Epithelial cell of proximal tubule (primary cell): ENCODE data around the gene CELSR3. TPM values are rescaled to one million over a fixed set of nuclear protein-coding genes. Genes with fewer than 3 reads are reported as not detected.

Experiments used
- DNase-seq: peaks from one replicate; pipeline ENCODE4 v3.0.0-alpha.2; 2011; ENCODE audit warnings: low read depth
- H3K4me3 ChIP-seq: 2 replicates; pipeline ENCODE4 v1.5.1; 2011; ENCODE audit warnings: low read depth, mild to moderate bottlenecking, low read length
- total RNA-seq: library from RNA; depleted of rRNA; stranded (reverse); fragments of >200 nt; gene quantifications from 2 replicates; pipeline ENCODE4 v1.2.3, GENCODE V29; 2015
- TF ChIP-seq, protein P1 (sequence below): conservative IDR thresholded peaks from 2 replicates; pipeline ENCODE4 v1.5.1; 2012; ENCODE audit warnings: low read depth, mild to moderate bottlenecking, low read length

Gene CELSR3
- total RNA-seq, 1 donor from 2014 or later, result 2.5 TPM

DNA sequence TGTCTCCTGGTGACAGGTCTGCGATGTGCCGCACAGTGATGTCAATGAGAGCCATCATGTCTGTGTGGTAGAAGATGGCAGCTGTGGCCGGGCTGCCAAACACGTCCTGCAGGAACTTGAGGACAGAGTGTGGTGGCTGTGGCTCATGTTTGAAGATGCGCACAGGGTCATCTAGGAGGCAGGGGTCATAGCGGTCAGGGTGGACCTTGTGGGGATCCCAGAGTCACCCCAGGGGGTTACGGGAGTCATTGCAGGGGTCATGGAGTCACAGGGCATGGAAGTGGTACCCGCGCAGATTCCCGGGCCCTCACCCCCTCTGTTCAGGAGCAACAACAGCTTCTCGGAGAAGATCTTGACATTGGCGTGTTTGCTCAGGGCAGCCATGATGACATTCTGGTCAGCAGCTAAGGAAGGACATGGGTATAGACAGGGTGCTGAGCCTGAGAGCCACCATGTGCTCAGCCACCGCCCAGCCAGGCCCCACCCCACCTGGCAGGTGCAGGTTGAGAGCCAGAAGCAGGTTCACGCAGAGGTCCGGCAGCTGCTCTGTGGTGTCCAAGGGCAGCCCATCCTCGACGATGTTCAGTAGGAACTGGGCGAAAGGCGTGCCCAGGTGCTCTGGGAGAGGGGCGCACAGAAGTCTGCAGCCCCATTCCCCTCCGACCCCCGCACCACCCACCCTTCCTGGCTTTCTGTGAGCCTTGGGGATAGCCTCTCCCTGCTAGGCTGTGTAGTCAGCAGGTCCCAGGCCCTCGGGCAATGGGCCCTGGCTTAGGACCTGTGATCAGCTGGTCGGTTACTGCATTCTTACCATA, 16.1 kb upstream of the CELSR3 start:
- DNase-seq, result no peak
- TF ChIP-seq, protein P1, sequence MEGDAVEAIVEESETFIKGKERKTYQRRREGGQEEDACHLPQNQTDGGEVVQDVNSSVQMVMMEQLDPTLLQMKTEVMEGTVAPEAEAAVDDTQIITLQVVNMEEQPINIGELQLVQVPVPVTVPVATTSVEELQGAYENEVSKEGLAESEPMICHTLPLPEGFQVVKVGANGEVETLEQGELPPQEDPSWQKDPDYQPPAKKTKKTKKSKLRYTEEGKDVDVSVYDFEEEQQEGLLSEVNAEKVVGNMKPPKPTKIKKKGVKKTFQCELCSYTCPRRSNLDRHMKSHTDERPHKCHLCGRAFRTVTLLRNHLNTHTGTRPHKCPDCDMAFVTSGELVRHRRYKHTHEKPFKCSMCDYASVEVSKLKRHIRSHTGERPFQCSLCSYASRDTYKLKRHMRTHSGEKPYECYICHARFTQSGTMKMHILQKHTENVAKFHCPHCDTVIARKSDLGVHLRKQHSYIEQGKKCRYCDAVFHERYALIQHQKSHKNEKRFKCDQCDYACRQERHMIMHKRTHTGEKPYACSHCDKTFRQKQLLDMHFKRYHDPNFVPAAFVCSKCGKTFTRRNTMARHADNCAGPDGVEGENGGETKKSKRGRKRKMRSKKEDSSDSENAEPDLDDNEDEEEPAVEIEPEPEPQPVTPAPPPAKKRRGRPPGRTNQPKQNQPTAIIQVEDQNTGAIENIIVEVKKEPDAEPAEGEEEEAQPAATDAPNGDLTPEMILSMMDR, result no peak
- H3K4me3 ChIP-seq, result no peak overlapping the region

DNA sequence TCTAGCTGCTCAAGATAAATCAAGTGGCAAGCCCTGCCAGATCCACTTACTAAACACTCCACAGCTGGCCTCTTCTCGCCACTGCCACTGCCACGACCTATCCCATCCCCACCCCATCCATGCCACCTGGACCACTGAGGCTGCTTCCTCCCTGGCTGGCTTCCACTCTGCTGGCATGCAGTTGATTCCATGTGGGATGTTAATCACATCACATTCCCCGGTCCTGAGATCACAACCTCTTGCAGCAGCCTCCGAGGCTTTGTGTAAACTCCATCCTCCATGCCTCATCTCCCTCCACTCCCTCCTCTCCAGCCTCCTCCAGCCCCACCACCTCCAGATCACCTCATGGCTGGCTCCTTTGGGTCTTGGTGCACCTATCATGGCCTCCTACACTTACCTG, 15.4 kb upstream of the CELSR3 start:
- H3K4me3 ChIP-seq, result no peak overlapping the region
- no peak for DNase-seq
- TF ChIP-seq, protein P1, result no peak

DNA sequence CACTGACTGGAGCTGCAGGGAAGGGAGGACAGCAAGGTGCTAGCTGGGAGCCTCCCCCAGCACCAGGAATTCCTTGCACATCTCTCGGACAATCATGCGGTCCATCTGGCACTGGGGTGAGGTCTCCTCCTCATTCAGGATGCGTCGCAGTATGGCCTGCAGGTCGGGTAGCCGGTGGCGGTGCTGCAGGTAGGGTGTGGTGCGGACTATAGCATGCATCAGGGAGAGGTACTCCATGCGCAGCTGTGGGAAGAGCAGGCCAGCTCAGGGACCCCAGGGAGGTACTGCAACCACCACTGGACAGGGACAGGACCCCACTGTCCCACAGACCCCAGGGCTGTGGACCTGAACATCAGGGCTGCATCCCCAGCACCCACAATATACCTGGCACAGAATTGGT, 11.8 kb upstream of the CELSR3 start:
- TF ChIP-seq, protein P1, result no peak
- DNase-seq, result no peak

DNA sequence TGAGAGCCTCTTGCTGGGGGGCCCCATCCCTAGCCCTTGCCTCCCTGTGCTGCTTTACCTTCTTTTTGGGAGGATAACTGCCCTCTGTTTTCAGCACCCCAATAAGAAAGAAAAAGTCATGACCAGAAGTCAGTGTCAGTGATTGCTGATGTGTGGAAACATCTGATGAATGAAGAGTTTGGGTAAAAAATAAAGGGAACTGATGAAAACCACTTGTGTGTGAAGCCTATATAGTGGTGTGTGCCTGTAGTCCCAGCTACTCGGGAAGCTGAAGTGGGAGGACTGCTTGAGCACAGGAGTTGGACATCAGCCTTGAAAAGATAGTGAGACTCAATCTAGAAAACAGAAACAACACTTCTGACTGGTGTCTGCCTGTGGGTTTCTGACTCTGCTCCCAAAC, 9.8 kb upstream of the CELSR3 start:
- no peak for DNase-seq
- H3K4me3 ChIP-seq, result no peak overlapping the region
- TF ChIP-seq, protein P1, result no peak

More for the DNA sequence above, 11.8 kb upstream of the CELSR3 start:
- no peak overlapping the region for H3K4me3 ChIP-seq

DNA sequence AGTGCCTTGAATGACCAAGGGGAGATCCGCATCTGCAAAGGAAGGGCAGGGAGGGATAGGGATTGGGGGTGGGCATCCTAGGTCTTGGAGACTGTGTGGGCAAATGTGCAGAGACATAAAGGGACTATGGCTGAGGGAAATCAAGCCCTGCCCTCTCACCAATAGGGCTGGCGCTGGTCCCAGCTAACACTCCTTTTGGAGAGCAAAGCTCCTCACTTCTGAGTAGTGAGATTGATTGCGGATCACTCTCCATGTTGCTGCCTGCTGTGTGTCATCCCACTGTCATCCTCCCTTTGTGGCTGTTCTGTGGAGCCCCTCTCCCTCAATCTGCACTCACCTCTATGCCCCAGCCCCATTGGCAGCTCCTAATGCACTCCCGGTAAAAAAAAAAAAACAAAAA, 2.2 kb upstream of the CELSR3 start:
- TF ChIP-seq, protein P1, result no peak
- H3K4me3 ChIP-seq, result no peak overlapping the region
- DNase-seq, result no peak

DNA sequence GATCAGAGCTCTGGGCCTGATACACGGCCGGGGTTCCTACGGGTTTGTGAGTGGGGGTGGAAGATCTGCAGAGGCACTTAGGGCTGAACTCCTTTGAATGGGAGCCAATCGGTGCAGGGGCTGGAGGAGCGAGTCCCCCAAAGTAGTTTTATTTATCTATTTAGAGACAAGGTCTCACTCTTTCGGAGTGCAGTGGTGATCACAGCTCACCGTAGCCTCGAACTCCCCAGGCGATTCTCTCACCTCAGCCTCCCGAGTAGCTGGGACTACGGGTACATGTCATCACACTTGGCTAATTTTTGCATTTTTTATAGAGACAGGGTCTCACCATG, 1.6 kb upstream of the CELSR3 start:
- TF ChIP-seq, protein P1, result no peak
- peak overlapping the region; percentile 76 for H3K4me3 ChIP-seq
- no peak for DNase-seq
